Measurements from ENCODE around the gene HERC2. TPM values are rescaled to one million over a fixed set of nuclear protein-coding genes. Genes with fewer than 3 reads are reported as not detected.

HERC2 gene
- total and polyA plus RNA-seq, 2 of the 13 experiments (the other 11 are each of a cell fraction or from before 2014, with no cell fraction given): 17.6 to 24.8 TPM

GRCh38 chr15:28252831-28253230 is 69.1 kb downstream of the HERC2 start:
- ATAC-seq (no peak), FAIRE-seq (no peak)
- no peaks in the 10 kb centered on the region for H4K20me1 ChIP-seq (ENCODE audit: insufficient read depth, low read length)

More at GRCh38 chr15:28252831-28253230, 69.1 kb downstream of the HERC2 start:
- in situ Hi-C loops (cut with HindIII; ENCODE audit: extremely low pct_ligation_motif_present, low pct_unique_long_range_greater_than_20kb): no loop called here
- no peak overlapping the region for H3K4me3 ChIP-seq (replicated peaks in 1 of 3; ENCODE audit: insufficient read depth in 1 of 3, low read depth in 2 of 3, low read length in 3 of 3)
- 98% methylated on average over 6 of the region's 6 CpGs for WGBS (ENCODE audit: low lambda C conversion rate)
- ChIA-PET CTCF (ENCODE audit: low intra/inter-chr PET ratio, low total read pairs) (no interaction called here), POLR2A (no interaction called here)
- no peaks in the 10 kb centered on the region for H3K79me2 ChIP-seq (ENCODE audit: insufficient read depth, low read length)
- no peaks in the 10 kb centered on the region for H3K27me3 ChIP-seq (ENCODE audit: control insufficient read depth in 1 of 2, insufficient read depth in 2 of 2, low read length in 2 of 2)
- BruUV-seq (replicated peaks): no TSS peak
- H2AFZ ChIP-seq (ENCODE audit: low read length): no peak overlapping the region
- no peak overlapping the region for H3K9ac ChIP-seq (ENCODE audit: insufficient read depth, low read depth, low read length)
- no peak for DNase-seq (ENCODE audit: low spot score)
- H3K36me3 ChIP-seq (replicated peaks in 1 of 2; ENCODE audit: control insufficient read depth in 1 of 2, insufficient read depth in 2 of 2, low read length in 2 of 2): peaks cover 11 to 48% of the 10 kb centered on the region in 2 experiments; a peak in 4 of 5 replicates
- H3K27ac ChIP-seq (ENCODE audit: extremely low read length, insufficient read depth, low read length): no peak overlapping the region
- H3K4me2 ChIP-seq (ENCODE audit: low read depth, low read length): no peak overlapping the region
- peaks cover 5% of the 10 kb centered on the region; the same call in 1 of the 2 replicates for H3K9me3 ChIP-seq (ENCODE audit: low read length)
- TF ChIP-seq CAMTA2 (CRISPR knock-in tag; IDR thresholded peaks at IDR 0.05; ENCODE audit: borderline replicate concordance): no peak
- TF ChIP-seq CSRNP1 (CRISPR knock-in tag; IDR thresholded peaks at IDR 0.05): no peak
- TF ChIP-seq ATF7 (IDR thresholded peaks at IDR 0.05): no peak
- no peak for TF ChIP-seq ATF7 (CRISPR knock-in tag; IDR thresholded peaks at IDR 0.05)
- TF ChIP-seq ZNF839 (CRISPR knock-in tag; IDR thresholded peaks at IDR 0.05; ENCODE audit: borderline replicate concordance): no peak
- no peak for TF ChIP-seq NR0B2 (CRISPR knock-in tag; IDR thresholded peaks at IDR 0.05)
- TF ChIP-seq LRRFIP1 (CRISPR knock-in tag; conservative IDR thresholded peaks at IDR 0.05): no peak
- TF ChIP-seq GATAD2A (CRISPR knock-in tag; IDR thresholded peaks at IDR 0.05): no peak
- TF ChIP-seq ELF1 (CRISPR knock-in tag; IDR thresholded peaks at IDR 0.05): no peak
- TF ChIP-seq NFE2L1 (CRISPR knock-in tag; IDR thresholded peaks at IDR 0.05; ENCODE audit: borderline replicate concordance): no peak
- TF ChIP-seq ZNF496 (CRISPR knock-in tag; IDR thresholded peaks at IDR 0.05; ENCODE audit: insufficient replicate concordance): no peak
- TF ChIP-seq SP2 (CRISPR knock-in tag; IDR thresholded peaks at IDR 0.05): no peak
- no peak for TF ChIP-seq ZNF264 (CRISPR knock-in tag; IDR thresholded peaks at IDR 0.05)
- no peak for TF ChIP-seq TERF1 (CRISPR knock-in tag; IDR thresholded peaks at IDR 0.05)
- TF ChIP-seq ZNF180 (CRISPR knock-in tag; IDR thresholded peaks at IDR 0.05; ENCODE audit: borderline replicate concordance, low read depth): no peak
- TF ChIP-seq TBP (CRISPR knock-in tag; IDR thresholded peaks at IDR 0.05): no peak
- TF ChIP-seq ZNF225 (CRISPR knock-in tag; IDR thresholded peaks at IDR 0.05): no peak
- intact Hi-C loops (cut with micrococcal nuclease; ENCODE audit: unreplicated experiment): no loop called here
- no peaks in the 10 kb centered on the region for H3K4me1 ChIP-seq (ENCODE audit: insufficient read depth, low read length)

Data from HepG2 (cell line).